HG02943 (cell line): ENCODE measurements around the gene HDAC4.

ENCODE experiments used
- ATAC-seq: cut with Tn5 transposase; IDR thresholded peaks from one replicate; pipeline ENCODE4 v1.9.1; 2021; ENCODE audit warnings: mild to moderate bottlenecking, low read depth, moderate library complexity; ENCODE audit not compliant: unreplicated experiment

HDAC4 gene

GRCh38 chr2:239106314-239106908, 294.4 kb downstream of the HDAC4 start:
- no peak for ATAC-seq

- no peak for ATAC-seq
Observed at GRCh38 chr2:239105234-239105633, 295.6 kb downstream of the HDAC4 start.

GRCh38 chr2:239104800-239105199, 296.0 kb downstream of the HDAC4 start:
- no peak for ATAC-seq

GRCh38 chr2:239103125-239104098, 297.4 kb downstream of the HDAC4 start:
- no peak for ATAC-seq

- ATAC-seq = no peak
Observed at GRCh38 chr2:239102266-239102665, 298.6 kb downstream of the HDAC4 start.

- ATAC-seq = no peak
Observed at GRCh38 chr2:239101807-239102206, 299.0 kb downstream of the HDAC4 start.

- no peak for ATAC-seq
Observed at GRCh38 chr2:239101071-239101470, 299.7 kb downstream of the HDAC4 start.

GRCh38 chr2:239099474-239099873, 301.3 kb downstream of the HDAC4 start:
- ATAC-seq = no peak

- ATAC-seq = no peak
Observed at GRCh38 chr2:239098288-239098970, 302.4 kb downstream of the HDAC4 start.

GRCh38 chr2:239097428-239097696, 303.5 kb downstream of the HDAC4 start:
- ATAC-seq = no peak

- ATAC-seq = no peak
Observed at GRCh38 chr2:239096676-239097427, 304.0 kb downstream of the HDAC4 start.

- no peak for ATAC-seq
Observed at GRCh38 chr2:239095460-239096081, 305.2 kb downstream of the HDAC4 start.

- ATAC-seq = no peak
Observed at GRCh38 chr2:239094867-239095266, 306.0 kb downstream of the HDAC4 start.

- no peak for ATAC-seq
Observed at GRCh38 chr2:239093952-239094351, 306.9 kb downstream of the HDAC4 start.

GRCh38 chr2:239093542-239093941, 307.3 kb downstream of the HDAC4 start:
- no peak for ATAC-seq

GRCh38 chr2:239092571-239093294, 308.1 kb downstream of the HDAC4 start:
- no peak for ATAC-seq

GRCh38 chr2:239089884-239090283, 310.9 kb downstream of the HDAC4 start:
- ATAC-seq = no peak

- ATAC-seq = no peak
Observed at GRCh38 chr2:239087046-239087710, 313.6 kb downstream of the HDAC4 start.

- ATAC-seq = no peak
Observed at GRCh38 chr2:239086325-239087020, 314.3 kb downstream of the HDAC4 start.
